LoVo (cell line): ENCODE measurements around the gene KNSTRN.

Experiments used
- DNase-seq: peaks from one replicate; pipeline ENCODE4 v3.0.0-alpha.2; 2016; ENCODE audit warnings: low spot score

KNSTRN gene

DNA sequence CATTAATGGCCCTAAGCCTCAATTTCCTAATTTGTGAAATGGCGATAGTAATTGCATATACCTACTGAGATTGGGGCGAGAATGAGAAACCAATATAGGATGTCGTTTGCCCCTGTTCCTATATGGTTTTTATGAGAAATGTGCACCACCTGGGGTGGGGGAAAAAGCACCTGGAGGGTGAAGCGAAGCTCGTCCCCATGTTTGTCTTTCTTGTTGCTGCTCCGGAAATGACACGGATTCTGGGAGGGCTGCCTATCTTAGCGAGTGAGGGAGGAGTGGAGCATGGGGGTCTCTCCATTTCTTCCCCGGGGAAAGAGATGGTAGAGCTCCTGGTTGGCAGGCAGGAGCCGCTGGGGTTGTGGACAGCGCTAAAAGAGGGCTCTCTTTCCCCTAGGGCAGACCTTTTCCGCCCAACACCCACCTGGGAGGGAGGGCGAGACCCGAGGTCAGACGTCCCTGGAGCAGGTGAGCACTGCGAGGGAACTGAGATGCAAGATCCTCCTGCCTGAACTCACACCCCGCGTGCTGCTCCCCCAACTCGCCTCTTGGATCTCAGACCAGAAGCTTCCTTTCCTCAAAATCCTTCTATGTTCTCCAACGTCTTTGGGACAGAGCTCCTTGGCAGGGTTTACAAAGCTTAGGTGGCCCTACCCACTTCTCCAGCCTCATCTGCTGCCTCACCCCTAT lies 52.6 kb downstream of the KNSTRN start:
- DNase-seq: no peak

DNA sequence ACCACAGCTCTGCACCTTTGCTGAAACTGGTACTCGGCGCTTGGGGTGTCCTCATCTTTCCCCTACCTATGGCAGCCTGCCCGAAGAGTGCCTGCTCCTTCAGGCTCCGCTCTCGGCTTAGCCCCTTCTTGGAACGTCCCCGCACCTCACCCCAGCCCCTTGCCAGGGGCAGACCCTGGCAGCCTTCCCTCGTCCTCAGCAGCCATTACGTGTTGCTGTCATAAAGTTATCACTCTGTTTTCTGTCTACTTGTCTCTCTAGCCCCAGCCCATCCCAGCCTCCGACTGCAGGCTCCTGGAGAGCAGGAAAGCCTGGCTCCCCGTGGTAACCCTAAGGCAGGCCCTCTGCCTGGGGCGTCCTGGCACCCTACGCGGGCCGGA lies 53.2 kb downstream of the KNSTRN start:
- DNase-seq: no peak

DNA sequence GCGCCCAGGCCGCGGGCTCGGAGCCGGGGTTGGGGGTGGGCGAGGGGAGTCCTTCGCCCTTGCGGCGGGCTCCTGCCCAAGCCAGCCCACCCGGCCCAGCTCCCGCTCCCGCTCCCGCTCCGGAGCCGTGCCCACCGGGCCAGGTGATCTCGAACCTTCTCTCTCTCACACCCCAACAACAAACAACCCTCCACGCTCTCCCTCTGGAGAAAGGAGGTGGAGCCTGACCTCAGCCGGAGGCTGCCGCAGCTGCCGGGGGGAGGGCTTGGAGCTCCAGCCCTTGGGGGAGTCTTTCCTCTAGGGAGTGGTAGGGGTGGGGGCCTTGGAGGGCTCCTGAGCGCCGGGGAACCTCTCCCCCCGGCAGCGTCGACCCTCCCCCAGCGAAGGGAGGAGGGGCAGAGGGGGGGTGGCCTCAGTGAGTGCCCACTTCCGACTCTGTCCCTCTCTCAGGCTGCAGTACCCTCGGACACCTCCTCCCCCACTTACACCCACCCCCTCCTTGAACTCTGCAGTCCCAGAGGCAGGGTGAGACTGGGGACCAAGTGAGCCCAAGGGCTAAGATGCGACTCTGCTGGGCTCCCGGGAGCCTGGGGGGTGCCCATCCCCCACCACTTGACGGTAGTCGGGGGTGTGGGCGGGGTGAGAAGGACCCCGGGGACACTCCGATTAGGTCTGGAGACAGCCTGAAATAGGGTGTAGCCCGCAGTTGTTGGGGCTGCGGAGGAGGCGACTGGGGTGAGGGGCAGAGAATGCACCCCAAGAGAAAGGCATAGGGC lies 53.8 kb downstream of the KNSTRN start:
- DNase-seq: peak; percentile 11

DNA sequence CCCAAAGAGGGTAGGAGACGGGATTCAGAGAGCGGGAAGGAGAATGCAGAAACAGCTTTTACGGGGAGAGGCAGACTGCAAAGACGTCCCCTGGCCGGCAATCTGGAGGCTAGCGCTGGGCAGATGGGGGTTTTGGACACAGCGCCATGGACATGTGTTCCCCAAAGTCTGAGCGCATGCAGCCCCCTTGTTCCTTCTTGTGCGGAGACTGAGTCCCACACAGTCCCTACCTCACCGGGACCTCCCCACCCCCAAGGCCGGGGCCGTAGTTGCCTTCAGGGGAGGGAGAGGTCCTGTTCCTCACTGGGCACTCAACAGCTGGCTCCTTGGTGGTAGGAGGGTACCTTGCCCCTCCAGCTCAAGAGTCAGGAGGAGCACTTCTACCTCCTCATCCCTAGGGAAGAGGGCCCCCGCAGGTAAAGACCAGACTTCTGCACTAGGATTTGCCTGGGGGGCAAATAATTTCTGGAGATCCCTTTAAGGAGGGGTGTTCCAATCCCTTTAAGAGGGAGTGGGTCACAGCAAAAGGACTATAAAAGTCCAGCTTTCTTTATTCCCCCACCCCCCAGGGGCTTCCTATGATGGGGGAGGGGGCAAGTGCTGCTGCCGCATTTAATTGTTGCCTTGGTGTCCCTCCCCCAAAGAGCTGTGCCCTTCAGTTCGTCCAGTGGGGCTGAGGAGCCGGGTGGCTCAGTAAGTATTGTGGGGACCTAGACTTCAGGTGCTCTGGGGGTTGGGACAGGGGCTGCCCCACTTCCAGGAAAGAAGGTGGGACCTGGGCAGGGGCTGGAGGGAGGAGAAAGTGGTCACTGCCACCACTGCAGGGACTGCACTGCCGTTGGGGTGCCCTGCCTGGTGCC lies 54.6 kb downstream of the KNSTRN start:
- no peak for DNase-seq

DNA sequence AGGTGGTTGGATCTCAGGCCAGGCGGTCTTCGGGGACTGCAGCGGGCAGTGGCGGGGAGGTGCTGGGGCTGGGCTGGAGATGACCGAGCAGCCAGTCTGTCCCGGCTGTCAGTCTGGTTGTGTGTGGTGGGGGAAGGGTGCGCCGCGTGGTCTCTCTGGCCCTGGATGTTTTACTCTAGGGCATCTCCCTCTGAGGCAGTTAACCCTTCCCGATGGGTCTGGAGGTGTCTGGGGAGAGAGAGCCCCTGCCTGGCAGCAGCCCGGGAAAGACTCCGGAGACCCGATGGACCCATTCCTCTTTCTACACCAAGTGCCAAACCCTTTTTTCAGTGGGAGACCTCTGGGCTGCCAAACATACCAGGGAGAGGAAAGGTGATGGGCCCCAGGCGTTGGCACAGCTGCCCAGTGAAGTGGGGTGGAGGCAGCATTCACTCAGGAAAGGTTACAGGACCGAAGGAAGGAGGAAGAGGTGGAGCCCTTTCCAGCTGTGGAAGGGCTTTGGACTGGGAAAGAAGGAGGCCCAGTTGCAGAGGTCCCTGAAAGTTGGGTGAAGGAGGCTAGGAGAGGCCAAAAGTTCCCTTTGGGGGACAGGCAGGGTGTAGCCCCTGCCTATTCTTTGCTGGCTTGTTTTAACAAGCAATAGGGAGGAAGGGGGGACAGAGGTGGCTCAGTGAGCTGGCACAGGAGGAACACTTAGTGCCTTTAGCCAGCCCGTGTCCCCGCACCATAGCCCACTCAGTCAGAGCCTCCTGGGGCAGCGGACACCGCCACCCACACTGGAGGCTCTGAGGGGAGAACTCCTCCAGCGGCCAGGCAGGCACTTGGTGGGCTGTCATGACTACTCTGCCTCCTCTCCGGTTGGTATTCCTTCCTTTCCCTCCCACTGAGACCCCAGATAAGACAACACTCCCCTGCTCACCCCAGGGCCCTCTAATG lies 55.5 kb downstream of the KNSTRN start:
- DNase-seq: no peak

DNA sequence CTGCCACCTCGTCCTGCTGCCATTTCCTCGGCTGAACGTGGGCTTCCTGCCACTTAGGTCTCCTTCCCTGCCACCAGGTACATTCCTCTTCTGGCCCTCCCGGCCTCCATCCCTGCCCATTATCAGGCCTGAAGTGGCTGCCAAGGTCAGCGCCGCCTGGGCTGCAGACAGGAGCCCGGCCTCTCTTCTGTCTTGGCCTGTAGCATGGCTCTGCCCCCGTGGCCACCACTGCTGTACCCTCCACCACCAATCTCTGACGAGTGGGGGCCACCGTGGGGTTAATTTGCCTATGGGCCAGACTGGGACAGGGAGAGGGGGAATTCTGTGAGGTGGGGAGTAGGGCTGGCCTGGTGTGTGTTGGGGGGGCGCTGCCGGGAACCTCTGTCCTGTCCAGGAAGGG lies 56.2 kb downstream of the KNSTRN start:
- no peak for DNase-seq

DNA sequence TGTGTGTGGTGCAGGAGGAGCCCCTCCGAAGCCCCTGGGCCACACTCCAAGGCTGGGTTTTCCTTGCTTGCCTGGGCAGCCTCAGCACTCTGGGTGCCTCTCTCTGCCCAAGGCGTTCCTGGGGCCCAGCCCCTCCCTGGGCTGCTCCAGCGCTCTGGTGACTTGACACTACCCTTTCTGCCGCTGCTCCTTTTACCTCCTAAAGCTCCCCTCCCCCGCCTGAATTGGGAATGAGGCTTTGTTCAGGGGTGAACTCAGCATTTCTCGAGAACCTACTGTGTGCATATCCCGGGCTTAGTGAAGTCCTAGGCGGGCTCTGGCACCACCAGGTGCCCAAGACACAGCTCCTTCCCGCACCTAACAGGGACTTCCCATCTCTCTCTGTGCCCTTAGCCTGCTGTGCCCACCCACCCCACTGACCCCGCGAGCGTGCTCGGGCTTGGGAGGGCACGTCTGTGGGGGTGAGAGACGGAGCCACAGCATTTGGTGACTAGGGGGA lies 57.0 kb downstream of the KNSTRN start:
- DNase-seq: no peak

DNA sequence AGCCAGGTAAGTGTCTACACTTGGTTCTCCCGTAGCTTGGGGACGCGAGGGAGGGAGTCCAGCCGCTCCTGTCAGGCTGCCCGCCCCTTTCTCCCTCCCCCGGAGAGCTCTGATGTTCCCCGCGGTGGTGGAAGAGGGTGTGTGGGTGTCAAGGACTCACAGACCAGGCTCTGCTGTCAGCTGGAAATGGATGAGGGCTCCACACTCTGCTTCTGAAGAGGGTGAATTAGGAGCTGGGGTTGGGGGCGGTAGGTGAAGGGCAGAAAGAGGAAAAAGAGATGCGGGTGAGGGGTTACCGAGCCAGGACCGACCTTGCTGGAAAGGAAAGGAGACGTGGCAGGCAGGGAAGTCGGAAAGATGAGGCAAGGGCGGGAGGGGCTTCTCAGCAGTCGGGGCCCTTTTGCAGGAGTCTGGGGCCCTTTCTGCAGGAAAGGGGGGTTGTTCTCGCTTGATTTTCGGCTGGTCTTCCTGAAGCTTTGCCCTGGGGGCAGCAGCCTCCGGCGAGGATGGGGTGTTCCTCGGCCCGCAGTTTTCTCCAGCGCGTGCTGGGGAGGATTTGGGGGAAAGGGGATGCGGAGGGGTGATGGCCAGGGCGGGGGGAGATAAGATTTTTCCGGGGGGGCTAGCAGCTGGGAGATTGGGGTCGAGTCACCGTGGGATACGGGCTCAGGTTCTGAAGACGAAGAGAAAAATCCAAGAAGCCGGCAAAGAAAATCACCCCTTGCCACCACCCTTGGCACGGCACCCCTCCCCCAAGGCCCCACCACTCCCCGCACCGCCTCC lies 57.6 kb downstream of the KNSTRN start:
- DNase-seq: peak; percentile 18

DNA sequence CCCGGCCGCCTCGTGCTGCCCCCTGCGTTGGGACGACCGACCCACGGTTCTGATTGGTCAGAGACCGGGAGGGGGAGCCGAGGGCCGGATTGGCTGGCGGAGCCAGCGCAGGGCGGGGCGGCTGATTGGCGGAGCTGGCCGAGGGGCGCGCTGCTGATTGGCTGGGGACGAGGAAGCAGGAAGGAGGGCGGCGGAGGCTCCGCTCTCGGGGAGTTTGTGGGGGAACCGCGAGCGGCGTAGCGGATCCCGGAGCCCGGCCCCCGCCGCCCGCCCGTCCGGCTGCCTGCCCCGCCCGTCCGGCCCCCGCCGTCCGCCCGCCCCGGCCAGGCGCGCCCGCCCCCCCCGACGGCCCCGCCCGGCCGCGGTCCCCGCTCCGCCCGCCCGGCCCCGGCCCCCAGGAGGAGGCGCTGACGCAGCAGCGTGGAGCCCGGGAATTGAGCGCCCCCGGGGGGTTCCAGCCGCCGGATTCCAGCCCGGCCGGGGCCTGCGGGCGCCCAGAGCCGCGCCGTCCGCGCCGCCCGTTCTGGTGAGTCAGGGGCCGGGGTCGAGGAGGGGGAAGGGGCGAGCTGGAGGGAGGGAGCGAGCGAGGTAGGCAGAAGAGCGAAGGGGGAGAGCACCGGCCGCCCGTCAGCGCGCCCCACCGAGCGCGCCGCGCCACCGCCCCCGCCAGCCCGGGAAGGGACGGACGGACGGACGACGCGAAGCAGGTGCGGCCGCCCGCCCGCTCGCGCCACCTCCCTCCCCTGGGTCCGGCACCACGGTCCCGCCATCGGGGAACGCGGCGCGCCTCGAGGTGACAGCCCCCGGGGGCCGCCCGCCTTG lies 58.4 kb downstream of the KNSTRN start, which contains the start of gene BAHD1:
BAHD1 (plus strand) TSS at position 211 of the 822 bp plus-strand sequence. CDS start 17,512 bp downstream, outside the sequence.
- DNase-seq: peak; percentile 97

DNA sequence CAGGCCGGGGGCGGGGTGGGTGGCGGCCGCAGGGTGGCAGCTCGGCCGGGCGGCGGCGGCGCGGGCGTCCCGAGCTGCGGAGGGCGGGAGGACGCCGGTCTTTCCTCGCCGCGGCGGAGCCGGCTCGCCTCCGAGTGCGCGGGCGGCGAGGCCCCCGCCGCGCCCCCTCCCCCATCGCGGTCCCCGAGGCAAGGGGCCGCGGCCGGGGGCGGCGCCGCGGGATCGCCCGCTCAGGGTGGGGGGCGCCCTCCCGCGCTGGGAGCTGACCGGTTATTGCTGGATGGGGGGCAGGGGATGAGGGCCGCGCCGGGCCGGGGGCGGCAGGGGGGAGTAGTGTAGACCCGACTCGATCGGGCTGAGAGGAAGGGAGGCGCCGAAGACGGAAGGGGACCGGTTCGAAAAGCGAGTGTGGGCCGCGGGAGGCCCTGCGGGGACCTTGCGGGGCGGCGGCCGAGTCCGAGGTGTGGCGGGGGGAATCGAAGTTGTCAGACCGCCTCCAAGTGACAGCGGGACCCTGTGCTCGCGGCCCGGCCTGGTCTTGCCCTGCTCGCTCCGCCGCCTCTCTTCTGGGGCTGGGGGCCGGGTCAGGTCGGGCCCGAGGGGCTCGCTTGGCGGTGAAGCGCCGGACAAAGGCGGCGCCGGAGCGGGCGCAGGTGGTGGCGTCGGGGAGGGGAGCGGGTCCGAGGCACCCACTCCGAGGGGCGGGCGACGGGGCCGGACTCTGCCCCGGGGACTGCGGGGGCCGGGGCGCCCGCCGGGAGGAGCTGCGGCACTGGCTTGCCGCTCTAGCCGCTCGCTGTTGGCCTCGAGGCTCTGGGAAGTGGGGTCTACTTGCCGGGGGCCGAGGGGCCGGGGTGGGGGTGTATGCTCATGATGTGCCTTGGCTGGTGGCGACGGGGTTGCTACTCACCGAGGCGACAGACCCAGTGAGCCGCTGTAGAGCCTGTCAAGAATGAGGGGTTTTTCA lies 59.3 kb downstream of the KNSTRN start:
- no peak for DNase-seq

DNA sequence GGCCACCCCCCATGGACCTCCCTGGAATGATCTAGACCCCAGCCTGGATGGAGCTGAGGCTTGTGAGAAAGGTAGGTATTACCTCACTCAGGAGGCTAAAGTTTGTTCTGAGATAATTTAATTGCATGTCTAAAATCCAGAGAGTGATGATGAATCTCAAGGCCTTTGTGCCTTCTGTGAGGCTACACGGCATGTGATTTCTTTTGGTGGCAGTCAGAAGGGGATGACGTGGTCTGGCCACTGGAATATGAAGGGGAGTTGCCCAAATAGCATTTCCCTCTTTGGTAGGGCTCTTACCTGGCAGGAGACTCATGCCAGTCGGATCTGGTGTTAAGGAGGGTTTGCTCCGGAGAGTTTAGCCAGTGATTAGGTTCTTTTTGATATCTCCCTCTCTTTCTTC lies 60.7 kb downstream of the KNSTRN start:
- no peak for DNase-seq

DNA sequence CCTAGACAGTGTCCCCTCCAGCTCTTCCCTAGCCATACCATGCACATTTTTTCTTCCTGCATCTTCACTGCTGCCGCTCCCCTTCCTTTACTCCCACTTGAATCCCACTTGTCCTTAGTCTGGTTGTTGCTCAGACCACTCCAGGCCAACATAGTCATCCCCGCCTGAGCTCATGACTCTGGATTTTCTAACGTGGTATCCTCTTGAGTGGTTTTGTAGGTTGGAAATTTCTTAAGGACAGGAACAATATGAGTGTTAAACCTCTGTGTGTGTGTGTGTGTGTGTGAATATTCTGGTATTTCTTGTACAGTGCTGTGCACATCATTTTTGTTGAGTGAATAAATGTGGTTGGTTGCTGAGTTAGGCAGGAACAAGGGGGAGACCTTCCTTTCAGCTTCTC lies 61.3 kb downstream of the KNSTRN start:
- no peak for DNase-seq
